Measurements from ENCODE around the gene ANO7.

ANO7 gene

DNA sequence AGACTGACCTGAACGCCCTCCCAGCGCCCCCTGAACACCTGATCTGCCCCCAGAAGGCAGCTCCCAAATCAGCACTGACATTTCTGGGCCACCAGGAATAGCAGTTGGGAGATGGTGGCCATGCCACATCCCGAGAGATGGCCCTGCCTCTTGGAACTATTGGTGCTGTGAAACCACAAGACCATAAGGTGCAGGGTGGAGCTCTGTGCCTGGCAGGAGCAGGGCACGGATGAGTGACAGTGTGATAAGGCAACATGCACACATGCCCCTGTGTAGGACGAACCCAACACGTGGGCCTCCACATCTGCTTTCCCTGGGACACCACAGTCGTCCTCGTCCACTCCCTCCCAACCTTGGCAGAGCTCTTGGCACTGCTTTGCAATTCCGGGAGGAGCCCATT, 26.9 kb downstream of the ANO7 start:
- Histone ChIP-seq H3K9me3 (ENCODE audit: insufficient read depth, low read length, severe bottlenecking) (no peaks in the 10 kb centered on the region), H3K79me2 (ENCODE audit: insufficient read depth, low read length) (no peaks in the 10 kb centered on the region), H4K20me1 (ENCODE audit: insufficient read depth, low read length) (0 out of 2 replicates have a peak, but pooled peaks cover 3% of the 10 kb centered on the region), H3K27me3 (ENCODE audit: insufficient read depth, low read length, poor library complexity) (no peaks in the 10 kb centered on the region), H3K36me3 (ENCODE audit: insufficient read depth, low read length) (no peaks in the 10 kb centered on the region), H2AFZ (ENCODE audit: low read depth, low read length) (no peak overlapping the region), H3K27ac (ENCODE audit: low read length) (no peak overlapping the region), H3K4me2 (ENCODE audit: insufficient read depth, low read length) (no peak overlapping the region), H3K4me1 (ENCODE audit: insufficient read depth, low read length) (no peaks in the 10 kb centered on the region), H3K9ac (ENCODE audit: low read depth, low read length) (no peak overlapping the region), H3K4me3 (ENCODE audit: low read depth in 1 of 2, low read length in 2 of 2) (no peak overlapping the region)
- ATAC-seq (ENCODE audit: insufficient read depth, low read depth), result no peak
- DNase-seq, result no peak
- TF ChIP-seq, protein P1, sequence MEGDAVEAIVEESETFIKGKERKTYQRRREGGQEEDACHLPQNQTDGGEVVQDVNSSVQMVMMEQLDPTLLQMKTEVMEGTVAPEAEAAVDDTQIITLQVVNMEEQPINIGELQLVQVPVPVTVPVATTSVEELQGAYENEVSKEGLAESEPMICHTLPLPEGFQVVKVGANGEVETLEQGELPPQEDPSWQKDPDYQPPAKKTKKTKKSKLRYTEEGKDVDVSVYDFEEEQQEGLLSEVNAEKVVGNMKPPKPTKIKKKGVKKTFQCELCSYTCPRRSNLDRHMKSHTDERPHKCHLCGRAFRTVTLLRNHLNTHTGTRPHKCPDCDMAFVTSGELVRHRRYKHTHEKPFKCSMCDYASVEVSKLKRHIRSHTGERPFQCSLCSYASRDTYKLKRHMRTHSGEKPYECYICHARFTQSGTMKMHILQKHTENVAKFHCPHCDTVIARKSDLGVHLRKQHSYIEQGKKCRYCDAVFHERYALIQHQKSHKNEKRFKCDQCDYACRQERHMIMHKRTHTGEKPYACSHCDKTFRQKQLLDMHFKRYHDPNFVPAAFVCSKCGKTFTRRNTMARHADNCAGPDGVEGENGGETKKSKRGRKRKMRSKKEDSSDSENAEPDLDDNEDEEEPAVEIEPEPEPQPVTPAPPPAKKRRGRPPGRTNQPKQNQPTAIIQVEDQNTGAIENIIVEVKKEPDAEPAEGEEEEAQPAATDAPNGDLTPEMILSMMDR (IDR thresholded peaks at IDR 0.05; ENCODE audit: borderline replicate concordance, extremely low read depth, low read length, poor library complexity, severe bottlenecking), result no peak
- TF ChIP-seq EZH2 (IDR thresholded peaks at IDR 0.05; ENCODE audit: borderline replicate concordance, low read depth, low read length, severe bottlenecking), result no peak

- TF ChIP-seq EZH2 (IDR thresholded peaks at IDR 0.05; ENCODE audit: borderline replicate concordance, low read depth, low read length, severe bottlenecking), result no peak
- TF ChIP-seq, protein P1 (IDR thresholded peaks at IDR 0.05; ENCODE audit: borderline replicate concordance, extremely low read depth, low read length, poor library complexity, severe bottlenecking), result no peak
- Histone ChIP-seq H3K4me2 (ENCODE audit: insufficient read depth, low read length) (no peak overlapping the region), H3K27me3 (ENCODE audit: insufficient read depth, low read length, poor library complexity) (no peaks in the 10 kb centered on the region), H3K9ac (ENCODE audit: low read depth, low read length) (no peak overlapping the region), H3K4me1 (ENCODE audit: insufficient read depth, low read length) (no peaks in the 10 kb centered on the region), H3K79me2 (ENCODE audit: insufficient read depth, low read length) (no peaks in the 10 kb centered on the region), H3K27ac (ENCODE audit: low read length) (no peak overlapping the region), H2AFZ (ENCODE audit: low read depth, low read length) (no peak overlapping the region), H3K9me3 (ENCODE audit: insufficient read depth, low read length, severe bottlenecking) (no peaks in the 10 kb centered on the region), H3K36me3 (ENCODE audit: insufficient read depth, low read length) (no peaks in the 10 kb centered on the region), H3K4me3 (ENCODE audit: low read depth in 1 of 2, low read length in 2 of 2) (no peak overlapping the region), H4K20me1 (ENCODE audit: insufficient read depth, low read length) (0 out of 2 replicates have a peak, but pooled peaks cover 3% of the 10 kb centered on the region)
- ATAC-seq (ENCODE audit: insufficient read depth, low read depth) (no peak; the same call in 2 of the 3 replicates), DNase-seq (no peak)
These were observed 27.8 kb downstream of the ANO7 start for GRCh38 chr2:241216211-241216761.

GRCh38 chr2:241217320-241218031, 29.0 kb downstream of the ANO7 start:
- Histone ChIP-seq H3K9ac (ENCODE audit: low read depth, low read length) (no peak overlapping the region), H4K20me1 (ENCODE audit: insufficient read depth, low read length) (no peaks in the 10 kb centered on the region), H3K4me3 (ENCODE audit: low read depth in 1 of 2, low read length in 2 of 2) (no peak overlapping the region), H2AFZ (ENCODE audit: low read depth, low read length) (no peak overlapping the region), H3K27me3 (ENCODE audit: insufficient read depth, low read length, poor library complexity) (no peaks in the 10 kb centered on the region), H3K36me3 (ENCODE audit: insufficient read depth, low read length) (no peaks in the 10 kb centered on the region), H3K27ac (ENCODE audit: low read length) (no peak overlapping the region), H3K4me1 (ENCODE audit: insufficient read depth, low read length) (no peaks in the 10 kb centered on the region), H3K79me2 (ENCODE audit: insufficient read depth, low read length) (no peaks in the 10 kb centered on the region), H3K9me3 (ENCODE audit: insufficient read depth, low read length, severe bottlenecking) (no peaks in the 10 kb centered on the region), H3K4me2 (ENCODE audit: insufficient read depth, low read length) (no peak overlapping the region)
- ATAC-seq (ENCODE audit: insufficient read depth, low read depth) (no peak), DNase-seq (no peak)
- TF ChIP-seq, protein P1 (IDR thresholded peaks at IDR 0.05; ENCODE audit: borderline replicate concordance, extremely low read depth, low read length, poor library complexity, severe bottlenecking), result no peak
- no peak for TF ChIP-seq EZH2 (IDR thresholded peaks at IDR 0.05; ENCODE audit: borderline replicate concordance, low read depth, low read length, severe bottlenecking)

All from DND-41 (cell line).